HCT116 (cell line): Measurements from ENCODE around the gene AKAP12. TPM values are rescaled to one million over a fixed set of nuclear protein-coding genes. Genes with fewer than 3 reads are reported as not detected.

Source experiments
- ATAC-seq: fragments of 200-7000 bp; cut with Tn5 transposase; 2 replicates; pipeline ENCODE4 v1.9.1; 2020; ENCODE audit warnings: mild to moderate bottlenecking, moderate library complexity
- BruUV-seq: library from RNA; stranded (reverse); fragments of 400-500 nt; replicated peaks from 2 replicates; lab custom pipeline; 2021; lab: Mats Ljungman, UMichigan
- CTCF ChIA-PET: fragments of 300-600 bp; sonication (Branson Sonifier 250); formaldehyde crosslinking; loops from one replicate; lab custom pipeline; 2021; ENCODE audit warnings: antibody characterized with exemption; lab: Charles Lee
- POLR2A ChIA-PET: fragments of 300-600, 350-600 bp; sonication (Branson Sonifier 250); formaldehyde crosslinking; loops from one replicate; lab custom pipeline; 2021; ENCODE audit warnings: antibody characterized with exemption; lab: Charles Lee
- RAD21 ChIA-PET, 2 experiments: fragments of 300-600 bp; sonication (Branson Sonifier 250); formaldehyde crosslinking; loops; one replicate each; lab custom pipeline; 2023; ENCODE audit warnings: low total read pairs in 2 of 2; ENCODE audit not compliant: uncharacterized antibody in 2 of 2, unreplicated experiment in 2 of 2, low non-redundant PET in 1 of 2; lab: Charles Lee
- DNase-seq: peaks from one replicate; pipeline ENCODE4 v3.0.0-alpha.2; 2010; ENCODE audit warnings: low read depth, low spot score
- H2AFZ ChIP-seq: fragments of 200-600 bp; shearing (Covaris generic), sonication (generic); 2 replicates; pipeline ENCODE4 v1.6.1; 2017; ENCODE audit warnings: low read depth, mixed run types, mixed read lengths, antibody characterized with exemption, low read length; ENCODE audit not compliant: poor library complexity, severe bottlenecking
- H3K27ac ChIP-seq: 2 replicates; pipeline ENCODE4 v1.5.1; 2012; ENCODE audit warnings: low read depth, low read length
- H3K27me3 ChIP-seq: fragments of 200-600 bp; sonication (generic); 2 replicates; pipeline ENCODE4 v1.6.1; 2016; ENCODE audit warnings: mixed run types, low read length, mixed read lengths; ENCODE audit not compliant: insufficient read depth
- H3K36me3 ChIP-seq, 2 experiments: fragments of 200-500 bp in 1 of 2; fragments of 200-600 bp in 1 of 2; sonication (Bioruptor generic) in 1 of 2; sonication (generic) in 1 of 2; 2 replicates each; pipeline versions ENCODE4 v1.5.1 to v1.6.1; 2014 to 2016; ENCODE audit warnings: low read length in 2 of 2, inconsistent platforms in 1 of 2, mixed read lengths in 1 of 2, mixed run types in 1 of 2; ENCODE audit not compliant: insufficient read depth in 2 of 2, control insufficient read depth in 1 of 2
- H3K4me1 ChIP-seq, 2 experiments: fragments of 200-600 bp in 1 of 2; sonication (generic) in 1 of 2; 2 replicates each; pipeline versions ENCODE4 v1.5.1 to v1.6.1; 2012 to 2017; ENCODE audit warnings: low read length in 2 of 2, inconsistent platforms in 1 of 2, mild to moderate bottlenecking in 1 of 2, mixed read lengths in 1 of 2, mixed run types in 1 of 2, moderate library complexity in 1 of 2; ENCODE audit not compliant: insufficient read depth in 2 of 2, control insufficient read depth in 1 of 2
- H3K4me2 ChIP-seq: fragments of 200-600 bp; sonication (generic); 2 replicates; pipeline ENCODE4 v1.6.1; 2017; ENCODE audit warnings: mixed run types, low read length, mixed read lengths
- H3K4me3 ChIP-seq, 2 experiments: fragments of 200-600 bp in 1 of 2; sonication (generic) in 1 of 2; replicated peaks in 1 of 2; 2 replicates each; pipeline ENCODE4 v1.5.1; 2011 to 2016; ENCODE audit warnings: low read length in 2 of 2, control low read depth in 1 of 2, low read depth in 1 of 2, mild to moderate bottlenecking in 1 of 2, mixed read lengths in 1 of 2, mixed run types in 1 of 2
- H3K79me2 ChIP-seq: fragments of 200-600 bp; sonication (generic); 2 replicates; pipeline ENCODE4 v1.6.1; 2017; ENCODE audit warnings: mild to moderate bottlenecking, mixed run types, low read length, moderate library complexity, mixed read lengths; ENCODE audit not compliant: insufficient read depth
- H3K9ac ChIP-seq: fragments of 200-600 bp; sonication (generic); 2 replicates; pipeline ENCODE4 v1.6.1; 2016; ENCODE audit warnings: low read length, mixed read lengths
- H3K9me2 ChIP-seq: fragments of 200-600 bp; sonication (generic), shearing (Covaris generic); 2 replicates; pipeline ENCODE4 v1.6.1; 2017; ENCODE audit warnings: mixed run types, mild to moderate bottlenecking, moderate library complexity; ENCODE audit not compliant: insufficient read depth
- H3K9me3 ChIP-seq, 2 experiments: fragments of 200-500 bp in 1 of 2; fragments of 200-600 bp in 1 of 2; sonication (Bioruptor generic) in 1 of 2; sonication (generic) in 1 of 2; 2 replicates each; pipeline ENCODE4 v1.6.1; 2014 to 2017; ENCODE audit warnings: low read length in 2 of 2, mixed read lengths in 2 of 2, inconsistent platforms in 1 of 2, low read depth in 1 of 2, mild to moderate bottlenecking in 1 of 2, mixed run types in 1 of 2, moderate library complexity in 1 of 2; ENCODE audit not compliant: control insufficient read depth in 1 of 2, insufficient read depth in 1 of 2
- H4K20me1 ChIP-seq: fragments of 200-600 bp; sonication (generic), shearing (Covaris generic); 2 replicates; pipeline ENCODE4 v1.6.1; 2017; ENCODE audit warnings: mixed run types, mild to moderate bottlenecking, moderate library complexity; ENCODE audit not compliant: insufficient read depth
- ATF3 ChIP-seq: IDR thresholded peaks from 2 replicates; pipeline ENCODE4 v1.6.1; 2012
- CBX3 ChIP-seq: IDR thresholded peaks from 2 replicates; pipeline ENCODE4 v1.6.1; 2012; ENCODE audit warnings: low read depth
- CEBPB ChIP-seq: IDR thresholded peaks from 2 replicates; pipeline ENCODE4 v1.6.1; 2012; ENCODE audit warnings: low read depth
- CTCF ChIP-seq, 3 experiments: fragments of 200-600 bp in 1 of 3; sonication (generic) in 1 of 3; IDR thresholded peaks in 2 of 3; conservative IDR thresholded peaks in 1 of 3; 2 replicates each; pipeline ENCODE4 v1.5.1; 2012 to 2017; ENCODE audit warnings: low read depth in 2 of 3, low read length in 2 of 3, antibody characterized with exemption in 1 of 3, borderline replicate concordance in 1 of 3, control low read depth in 1 of 3, mild to moderate bottlenecking in 1 of 3, mixed read lengths in 1 of 3, mixed run types in 1 of 3, moderate library complexity in 1 of 3; ENCODE audit not compliant: insufficient read depth in 1 of 3
- EGR1 ChIP-seq: IDR thresholded peaks from 2 replicates; pipeline ENCODE4 v1.6.1; 2012; ENCODE audit warnings: low read depth
- ELF1 ChIP-seq: IDR thresholded peaks from 2 replicates; pipeline ENCODE4 v1.6.1; 2012; ENCODE audit warnings: low read depth, borderline replicate concordance
- EZH2 ChIP-seq: fragments of 200-600 bp; sonication (generic); IDR thresholded peaks from 2 replicates; pipeline ENCODE4 v1.6.1; 2017; ENCODE audit warnings: antibody characterized with exemption, mixed run types
- FOSL1 ChIP-seq: IDR thresholded peaks from 2 replicates; pipeline ENCODE4 v1.6.1; 2012; ENCODE audit warnings: low read depth
- JUND ChIP-seq: IDR thresholded peaks from 2 replicates; pipeline ENCODE4 v1.6.1; 2012
- MAX ChIP-seq: IDR thresholded peaks from 2 replicates; pipeline ENCODE4 v1.6.1; 2012
- POLR2A ChIP-seq: IDR thresholded peaks from 2 replicates; pipeline ENCODE4 v1.7.0; 2011; ENCODE audit warnings: borderline replicate concordance; ENCODE audit not compliant: insufficient read depth, insufficient read length; ENCODE audit errors: extremely low read depth
- POLR2AphosphoS5 ChIP-seq: IDR thresholded peaks from 2 replicates; pipeline ENCODE4 v1.6.1; 2011; ENCODE audit warnings: mild to moderate bottlenecking, low read depth, low read length, moderate library complexity
- RAD21 ChIP-seq: IDR thresholded peaks from 2 replicates; pipeline ENCODE4 v1.6.1; 2012; ENCODE audit warnings: low read depth, mild to moderate bottlenecking
- REST ChIP-seq: IDR thresholded peaks from 2 replicates; pipeline ENCODE4 v1.6.1; 2012; ENCODE audit warnings: low read depth
- TCF7L2 ChIP-seq: IDR thresholded peaks from 2 replicates; pipeline ENCODE4 v1.7.0; 2011; ENCODE audit warnings: borderline replicate concordance, inconsistent platforms; ENCODE audit not compliant: insufficient read depth, insufficient read length; ENCODE audit errors: extremely low read depth
- YY1 ChIP-seq: IDR thresholded peaks from 2 replicates; pipeline ENCODE4 v1.6.1; 2011; ENCODE audit warnings: low read length, low read depth, moderate library complexity, mild to moderate bottlenecking; ENCODE audit not compliant: insufficient replicate concordance; ENCODE audit errors: extremely low read depth
- ZBTB33 ChIP-seq: IDR thresholded peaks from 2 replicates; pipeline ENCODE4 v1.6.1; 2011; ENCODE audit warnings: mild to moderate bottlenecking, low read length, moderate library complexity; ENCODE audit not compliant: insufficient replicate concordance; ENCODE audit errors: extremely low read depth
- ZFX ChIP-seq: fragments of 450-650 bp; IDR thresholded peaks from 2 replicates; pipeline ENCODE4 v1.6.1; 2017
- ZNF274 ChIP-seq: fragments of 200-500 bp; sonication (Bioruptor generic); IDR thresholded peaks from 2 replicates; pipeline ENCODE4 v1.6.1; 2014; ENCODE audit warnings: mild to moderate bottlenecking, low read depth, low read length, inconsistent platforms
- intact Hi-C: fragments of 100-400 bp; cut with micrococcal nuclease; formaldehyde crosslinking; loops from 2 replicates; pipeline ENCODE4 v1.10.0; 2022
- total RNA-seq: library from RNA; stranded (reverse); gene quantifications from one replicate; pipeline ENCODE4 v1.2.1, GENCODE V29; 2021; ENCODE audit not compliant: unreplicated experiment

Gene AKAP12
- total RNA-seq, 1 experiment from 2014 or later, result 1,220 TPM

GRCh38 chr6:151390276-151390850, 150.6 kb downstream of the AKAP12 start:
- intact Hi-C loops, result loop anchor here (2.0 kb wide), 2 partner anchors 50 to 62 kb away; partner anchors contain the start of gene RMND1
- BruUV-seq, result no TSS peak
- Histone ChIP-seq H3K9me2 (no peaks in the 10 kb centered on the region), H3K27ac (peak overlapping the region; percentile 99), H3K4me3 (peak overlapping the region; percentile 82 to 86), H4K20me1 (peaks cover 3% of the 10 kb centered on the region; the same call in 1 of the 2 replicates), H3K4me2 (peak overlapping the region; percentile 96), H3K9ac (peak overlapping the region; percentile 98), H3K36me3 (no peaks in the 10 kb centered on the region), H3K4me1 (peaks cover 24 to 36% of the 10 kb centered on the region in 2 experiments), H3K27me3 (no peaks in the 10 kb centered on the region), H3K79me2 (peaks cover 83% of the 10 kb centered on the region), H3K9me3 (no peaks in the 10 kb centered on the region), H2AFZ (no peak overlapping the region)
- CTCF ChIA-PET, result interaction anchor here (0.6 kb wide), 1 partner anchor 16 kb away, joined by 3 read pairs; no protein-coding TSS in a partner anchor
- peak; percentile 96 for DNase-seq
- POLR2A ChIA-PET, result interaction anchor here (1.2 to 2.0 kb wide), 3 partner anchors 13 to 64 kb away, joined by 5 to 8 read pairs (median 8); no protein-coding TSS in a partner anchor
- peak; percentile 89 for ATAC-seq
- RAD21 ChIA-PET, result no interaction called here
- no peak for TF ChIP-seq CTCF (IDR thresholded peaks at IDR 0.05 in 2 of 3, conservative IDR thresholded peaks at IDR 0.05 in 1 of 3; ENCODE audit: borderline replicate concordance in 1 of 3, insufficient read depth in 1 of 3, low read depth in 2 of 3, low read length in 2 of 3)
- no peak; the same call in 1 of the 2 replicates for TF ChIP-seq POLR2AphosphoS5
- TF ChIP-seq FOSL1, result no peak
- TF ChIP-seq ZFX, result 0 out of 2 replicates have a peak, but pooled peaks have one; percentile 10
- peak; percentile 97 for TF ChIP-seq ZBTB33
- peak; percentile 51; the same call in 1 of the 2 replicates for TF ChIP-seq ELF1
- TF ChIP-seq POLR2A, result no peak
- no peak for TF ChIP-seq REST
- TF ChIP-seq EGR1, result peak; percentile 99
- TF ChIP-seq ZNF274, result no peak
- peak; percentile 85 for TF ChIP-seq CBX3
- TF ChIP-seq MAX, result peak; percentile 91
- no peak for TF ChIP-seq ATF3
- no peak for TF ChIP-seq RAD21
- TF ChIP-seq JUND, result no peak; the same call in 1 of the 2 replicates
- peak; percentile 8; the same call in 1 of the 2 replicates for TF ChIP-seq CEBPB
- TF ChIP-seq EZH2, result no peak
- TF ChIP-seq YY1, result no peak
- peak; percentile 40 for TF ChIP-seq TCF7L2
